Parathyroid adenoma (tissue), 2 donors: ENCODE measurements around the gene DOCK4.
A peak's percentile ranks its signal among the peaks of the same experiment; 100 is the strongest.

Source experiments
- H2AFZ ChIP-seq: fragments of 300-600 bp; sonication (generic); one replicate; pipeline ENCODE4 v1.7.0; 2017; ENCODE audit warnings: antibody characterized with exemption, mild to moderate bottlenecking
- H3K27ac ChIP-seq: fragments of 300-600 bp; sonication (generic); one replicate; pipeline ENCODE4 v1.7.0; 2017
- H3K27me3 ChIP-seq: fragments of 300-600 bp; sonication (generic); one replicate; pipeline ENCODE4 v1.7.0; 2017; ENCODE audit warnings: low read length; ENCODE audit not compliant: control insufficient read depth, insufficient read depth
- H3K36me3 ChIP-seq: fragments of 300-600 bp; sonication (generic); one replicate; pipeline ENCODE4 v1.7.0; 2017; ENCODE audit warnings: low read length; ENCODE audit not compliant: control insufficient read depth, insufficient read depth
- H3K4me1 ChIP-seq: fragments of 300-600 bp; sonication (generic); one replicate; pipeline ENCODE4 v1.7.0; 2017; ENCODE audit warnings: control low read depth
- H3K4me2 ChIP-seq: fragments of 300-600 bp; sonication (generic); one replicate; pipeline ENCODE4 v1.7.0; 2017; ENCODE audit warnings: low read length
- H3K4me3 ChIP-seq: fragments of 300-600 bp; sonication (generic); one replicate; pipeline ENCODE4 v1.7.0; 2017; ENCODE audit warnings: low read depth, low read length
- H3K79me2 ChIP-seq: fragments of 300-600 bp; sonication (generic); one replicate; pipeline ENCODE4 v1.7.0; 2017; ENCODE audit warnings: control low read depth
- H3K9ac ChIP-seq: fragments of 300-600 bp; sonication (generic); one replicate; pipeline ENCODE4 v1.7.0; 2017; ENCODE audit warnings: mild to moderate bottlenecking
- H3K9me3 ChIP-seq: fragments of 300-600 bp; sonication (generic); one replicate; pipeline ENCODE4 v1.7.0; 2017; ENCODE audit warnings: low read length; ENCODE audit not compliant: control insufficient read depth
- TF ChIP-seq, protein P1 (sequence below): fragments of 300-600 bp; sonication (generic); IDR thresholded peaks from one replicate; pipeline ENCODE4 v1.7.0; 2017; ENCODE audit warnings: antibody characterized with exemption, mild to moderate bottlenecking
- donor health status: primary hyperparathyroidism.

Gene DOCK4

GRCh38 chr7:111958896-111959295 lies 247.3 kb downstream of the DOCK4 start:
- Histone ChIP-seq H3K4me3 (no peak overlapping the region), H3K9me3 (no peaks in the 10 kb centered on the region), H3K36me3 (no peaks in the 10 kb centered on the region), H3K27ac (no peak overlapping the region), H3K79me2 (no peaks in the 10 kb centered on the region), H3K9ac (no peak overlapping the region), H3K27me3 (no peaks in the 10 kb centered on the region), H3K4me1 (no peaks in the 10 kb centered on the region), H3K4me2 (no peak overlapping the region), H2AFZ (no peak overlapping the region)
- TF ChIP-seq, protein P1, sequence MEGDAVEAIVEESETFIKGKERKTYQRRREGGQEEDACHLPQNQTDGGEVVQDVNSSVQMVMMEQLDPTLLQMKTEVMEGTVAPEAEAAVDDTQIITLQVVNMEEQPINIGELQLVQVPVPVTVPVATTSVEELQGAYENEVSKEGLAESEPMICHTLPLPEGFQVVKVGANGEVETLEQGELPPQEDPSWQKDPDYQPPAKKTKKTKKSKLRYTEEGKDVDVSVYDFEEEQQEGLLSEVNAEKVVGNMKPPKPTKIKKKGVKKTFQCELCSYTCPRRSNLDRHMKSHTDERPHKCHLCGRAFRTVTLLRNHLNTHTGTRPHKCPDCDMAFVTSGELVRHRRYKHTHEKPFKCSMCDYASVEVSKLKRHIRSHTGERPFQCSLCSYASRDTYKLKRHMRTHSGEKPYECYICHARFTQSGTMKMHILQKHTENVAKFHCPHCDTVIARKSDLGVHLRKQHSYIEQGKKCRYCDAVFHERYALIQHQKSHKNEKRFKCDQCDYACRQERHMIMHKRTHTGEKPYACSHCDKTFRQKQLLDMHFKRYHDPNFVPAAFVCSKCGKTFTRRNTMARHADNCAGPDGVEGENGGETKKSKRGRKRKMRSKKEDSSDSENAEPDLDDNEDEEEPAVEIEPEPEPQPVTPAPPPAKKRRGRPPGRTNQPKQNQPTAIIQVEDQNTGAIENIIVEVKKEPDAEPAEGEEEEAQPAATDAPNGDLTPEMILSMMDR, result no peak

DNA sequence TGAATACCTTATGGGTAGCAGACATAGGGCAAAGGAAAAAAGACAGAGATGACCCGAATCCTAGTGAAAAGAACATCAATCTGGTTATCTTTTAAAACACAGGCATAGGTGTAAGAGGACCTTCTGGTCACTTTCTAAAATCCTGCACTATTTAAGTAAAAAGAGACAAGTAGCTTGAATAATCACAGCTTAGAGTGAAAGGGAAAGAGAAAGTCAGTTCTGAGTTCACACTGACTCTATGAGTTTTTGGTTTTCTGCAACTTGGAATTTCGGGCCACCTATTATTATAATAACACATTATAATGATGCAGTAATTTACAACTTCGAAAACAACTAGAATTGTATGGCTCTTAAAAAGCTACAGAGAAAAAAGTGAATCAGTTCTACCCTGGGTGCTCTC lies 247.8 kb downstream of the DOCK4 start:
- Histone ChIP-seq H3K79me2 (no peaks in the 10 kb centered on the region), H3K36me3 (no peaks in the 10 kb centered on the region)

DNA sequence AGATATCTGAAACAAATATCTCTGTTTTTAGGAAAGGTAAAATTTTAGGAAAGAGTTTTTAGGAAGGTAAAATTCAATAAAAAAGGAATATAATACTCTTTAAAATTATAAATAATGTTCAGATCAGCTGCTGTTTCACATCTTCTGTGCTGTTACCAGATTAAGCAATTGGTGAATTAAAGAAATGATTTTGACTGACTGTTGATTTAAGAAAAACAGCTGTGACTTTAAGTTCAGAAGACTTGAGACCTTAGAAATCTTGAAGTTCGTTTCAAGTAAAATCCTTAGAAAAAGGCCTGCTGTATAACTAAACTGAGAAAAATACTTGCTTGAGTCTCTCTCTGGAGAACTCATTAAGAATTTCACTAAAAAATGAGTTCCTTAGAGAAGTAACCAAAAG lies 250.6 kb downstream of the DOCK4 start:
- Histone ChIP-seq H3K9ac (no peak overlapping the region), H3K4me2 (no peak overlapping the region), H2AFZ (no peak overlapping the region), H3K4me3 (no peak overlapping the region), H3K9me3 (no peaks in the 10 kb centered on the region), H3K27me3 (no peaks in the 10 kb centered on the region), H3K4me1 (no peaks in the 10 kb centered on the region), H3K79me2 (no peaks in the 10 kb centered on the region), H3K27ac (no peak overlapping the region), H3K36me3 (no peaks in the 10 kb centered on the region)
- TF ChIP-seq, protein P1, result no peak

More for the DNA sequence above, 247.8 kb downstream of the DOCK4 start:
- Histone ChIP-seq H3K4me1 (no peaks in the 10 kb centered on the region), H3K9me3 (no peaks in the 10 kb centered on the region), H3K27ac (no peak overlapping the region), H2AFZ (no peak overlapping the region), H3K4me3 (no peak overlapping the region), H3K4me2 (no peak overlapping the region), H3K27me3 (no peaks in the 10 kb centered on the region), H3K9ac (no peak overlapping the region)
- TF ChIP-seq, protein P1, result no peak

DNA sequence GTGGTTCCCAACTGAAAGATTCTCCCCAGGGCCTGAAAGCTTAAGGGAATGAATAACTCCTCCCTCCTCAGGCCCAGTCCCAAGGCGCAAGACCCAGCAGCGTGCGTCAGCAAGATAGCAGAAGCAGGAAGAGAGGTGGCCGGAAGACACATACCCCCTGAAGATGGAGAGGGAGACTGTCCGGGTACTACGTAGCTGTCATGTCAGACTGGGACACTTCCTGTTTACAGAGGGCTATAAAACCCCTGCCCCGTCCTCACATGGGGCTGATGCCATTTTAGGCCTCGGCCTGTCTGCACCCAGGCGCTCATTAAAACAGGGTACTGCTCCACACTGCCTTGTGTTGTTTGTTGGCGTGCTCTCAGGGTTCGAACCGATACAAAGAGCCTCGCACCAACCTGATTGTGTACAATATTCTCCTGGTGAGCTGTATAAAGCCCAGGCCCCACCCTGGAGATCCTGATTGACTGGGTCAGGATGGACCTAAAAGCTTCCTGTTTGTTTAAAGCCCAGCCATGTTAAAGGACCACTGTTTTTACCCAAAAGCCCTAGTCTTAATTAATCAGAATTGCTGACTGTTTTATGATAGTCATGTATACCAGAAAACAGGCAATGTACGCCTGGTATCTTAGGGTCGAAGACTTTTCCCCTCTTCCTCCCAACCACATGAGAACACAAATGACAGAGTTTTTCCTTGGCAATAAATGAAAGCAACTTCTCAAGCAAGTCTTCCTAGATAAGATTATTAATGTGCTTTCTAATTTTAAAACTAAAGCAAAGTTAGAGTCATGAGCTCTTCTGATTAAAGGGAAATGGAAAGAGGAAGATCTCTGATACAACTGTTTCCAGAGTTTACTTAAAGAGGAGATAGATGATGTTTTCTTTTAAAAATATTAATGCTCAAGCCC lies 251.5 kb downstream of the DOCK4 start:
- Histone ChIP-seq H3K79me2 (no peaks in the 10 kb centered on the region), H3K4me2 (no peak overlapping the region), H3K4me1 (no peaks in the 10 kb centered on the region), H3K4me3 (no peak overlapping the region), H3K9me3 (no peaks in the 10 kb centered on the region), H3K27ac (peak overlapping the region; percentile 18), H2AFZ (no peak overlapping the region), H3K36me3 (no peaks in the 10 kb centered on the region), H3K9ac (no peak overlapping the region), H3K27me3 (no peaks in the 10 kb centered on the region)
- TF ChIP-seq, protein P1, result no peak

GRCh38 chr7:111954056-111954455 lies 252.1 kb downstream of the DOCK4 start:
- TF ChIP-seq, protein P1, result no peak
- no peak overlapping the region for H3K4me3 ChIP-seq
- no peak overlapping the region for H3K9ac ChIP-seq
- no peaks in the 10 kb centered on the region for H3K4me1 ChIP-seq
- H3K4me2 ChIP-seq, result no peak overlapping the region
- H3K9me3 ChIP-seq, result no peaks in the 10 kb centered on the region
- peak overlapping the region; percentile 18 for H3K27ac ChIP-seq
- no peak overlapping the region for H2AFZ ChIP-seq
- no peaks in the 10 kb centered on the region for H3K27me3 ChIP-seq
- H3K36me3 ChIP-seq, result no peaks in the 10 kb centered on the region
- no peaks in the 10 kb centered on the region for H3K79me2 ChIP-seq
